Hematopoietic multipotent progenitor cell treated with erythropoietin and hydrocortisone succinate and interleukin-3 and kit ligand, for 8 days (in vitro differentiated cells): ENCODE measurements around the gene NSMCE1.
A peak's percentile ranks its signal among the peaks of the same experiment; 100 is the strongest.
"Not testable (repeated sequence)": the region's sequence is repeated elsewhere in the genome, so short reads cannot be mapped to it uniquely, and the experiment has no call there.

ENCODE experiments used
- DNase-seq: peaks from one replicate; pipeline ENCODE4 v3.0.0-alpha.2; 2015

Gene NSMCE1

GRCh38 chr16:27211026-27211425 lies 57.5 kb downstream of the NSMCE1 start:
- DNase-seq, result no peak

GRCh38 chr16:27210174-27210573 lies 58.4 kb downstream of the NSMCE1 start:
- no peak for DNase-seq

GRCh38 chr16:27209591-27209990 lies 59.0 kb downstream of the NSMCE1 start:
- no peak for DNase-seq

GRCh38 chr16:27208796-27209195 lies 59.8 kb downstream of the NSMCE1 start:
- DNase-seq, result no peak

GRCh38 chr16:27208081-27208680 lies 60.4 kb downstream of the NSMCE1 start:
- DNase-seq, result no peak

GRCh38 chr16:27207121-27207520 lies 61.5 kb downstream of the NSMCE1 start:
- not testable (repeated sequence) for DNase-seq

- no peak for DNase-seq
Measured at GRCh38 chr16:27205423-27206065, 63.0 kb downstream of the NSMCE1 start.

- no peak for DNase-seq
Measured at GRCh38 chr16:27204312-27204915, 64.2 kb downstream of the NSMCE1 start.

- peak; percentile 100 for DNase-seq
Measured at GRCh38 chr16:27203507-27204311, 64.9 kb downstream of the NSMCE1 start, which contains the start of gene KDM8. TSS of gene KDM8 (plus strand) at chr16:27203526. CDS start at chr16:27210124, 6,598 bp downstream.

GRCh38 chr16:27202923-27203506 lies 65.6 kb downstream of the NSMCE1 start:
- DNase-seq, result no peak

GRCh38 chr16:27200914-27201313 lies 67.7 kb downstream of the NSMCE1 start:
- DNase-seq, result not testable (repeated sequence)

- no peak for DNase-seq
Measured at GRCh38 chr16:27199736-27200135, 68.8 kb downstream of the NSMCE1 start.

GRCh38 chr16:27199235-27199586 lies 69.4 kb downstream of the NSMCE1 start:
- no peak for DNase-seq

- no peak for DNase-seq
Measured at GRCh38 chr16:27198451-27199234, 69.9 kb downstream of the NSMCE1 start.

- no peak for DNase-seq
Measured at GRCh38 chr16:27197004-27197403, 71.6 kb downstream of the NSMCE1 start.

- no peak for DNase-seq
Measured at GRCh38 chr16:27195941-27196595, 72.5 kb downstream of the NSMCE1 start.

GRCh38 chr16:27195076-27195741 lies 73.4 kb downstream of the NSMCE1 start:
- DNase-seq, result peak; percentile 32

- DNase-seq, result no peak
Measured at GRCh38 chr16:27193300-27193990, 75.1 kb downstream of the NSMCE1 start.

GRCh38 chr16:27191352-27191924 lies 77.1 kb downstream of the NSMCE1 start:
- no peak for DNase-seq

- DNase-seq, result no peak
Measured at GRCh38 chr16:27190316-27190871, 78.2 kb downstream of the NSMCE1 start.
